ENCODE data around the gene CREB3. TPM values are rescaled to one million over a fixed set of nuclear protein-coding genes. Genes with fewer than 3 reads are reported as not detected.

CREB3 gene
- total and polyA plus RNA-seq, 2 of the 4 experiments (the other 2 are of a cell fraction) = 60.7 to 106 TPM

GRCh38 chr9:35746583-35746982, 14.1 kb downstream of the CREB3 start:
- Histone ChIP-seq H3K36me3 (ENCODE audit: control insufficient read depth, insufficient read depth, low read length) (peaks cover 35% of the 10 kb centered on the region), H3K9ac (ENCODE audit: low read depth, low read length) (peak overlapping the region; percentile 23; the same call in 1 of the 2 replicates), H2BK20ac (ENCODE audit: low read depth, low read length) (no peak overlapping the region), H3K27me3 (ENCODE audit: control insufficient read depth, insufficient read depth, low read length) (no peaks in the 10 kb centered on the region), H2BK120ac (ENCODE audit: low read depth, low read length) (no peak overlapping the region), H3K27ac (ENCODE audit: insufficient read depth, low read length) (no peak overlapping the region), H2AK9ac (replicated peaks; ENCODE audit: low read depth, low read length, poor library complexity) (no peak overlapping the region), H2AK5ac (ENCODE audit: low read depth, low read length) (no peak overlapping the region), H4K8ac (ENCODE audit: low read depth in 2 of 2, low read length in 2 of 2) (no peak overlapping the region), H3K4me3 (ENCODE audit: insufficient read depth, low read depth, low read length) (peak overlapping the region; percentile 98; the same call in 1 of the 2 replicates), H3K9me1 (ENCODE audit: insufficient read depth, low read length) (peaks cover 21% of the 10 kb centered on the region), H3K9me3 (ENCODE audit: control insufficient read depth, insufficient read depth, low read length) (no peaks in the 10 kb centered on the region), H3K23ac (ENCODE audit: low read depth, low read length) (no peak overlapping the region; the same call in 1 of the 2 replicates), H4K20me1 (ENCODE audit: insufficient read depth, low read length) (peaks cover 35% of the 10 kb centered on the region), H3K4me2 (ENCODE audit: low read depth, low read length) (peak overlapping the region; percentile 92), H3K14ac (replicated peaks; ENCODE audit: low read depth, low read length) (peak overlapping the region; percentile 61; the same call in 1 of the 2 replicates), H2BK5ac (ENCODE audit: low read depth, low read length, poor library complexity, severe bottlenecking) (no peak overlapping the region), H4K91ac (ENCODE audit: insufficient read depth, low read depth, low read length) (no peak overlapping the region), H3K4me1 (ENCODE audit: control insufficient read depth, insufficient read depth, low read length) (peaks cover 14% of the 10 kb centered on the region), H2AFZ (replicated peaks; ENCODE audit: low read length, poor library complexity) (no peak overlapping the region), H3K18ac (ENCODE audit: low read depth, low read length) (no peak overlapping the region), H3K56ac (ENCODE audit: extremely low read depth, insufficient read depth, low read length) (no peak overlapping the region), H2BK15ac (ENCODE audit: low read depth, low read length) (no peak overlapping the region), H3K79me1 (ENCODE audit: low read depth in 1 of 2, low read length in 2 of 2) (peaks cover 60 to 82% of the 10 kb centered on the region in 2 experiments), H4K5ac (ENCODE audit: low read depth, low read length) (no peak overlapping the region), H3K4ac (ENCODE audit: low read depth, low read length) (no peak overlapping the region)
- TF ChIP-seq POLR2A (IDR thresholded peaks at IDR 0.05; ENCODE audit: low read depth, low read length) (no peak), BHLHE40 (IDR thresholded peaks at IDR 0.05; ENCODE audit: low read depth, low read length) (no peak), RFX5 (IDR thresholded peaks at IDR 0.05; ENCODE audit: low read depth, low read length) (no peak), RCOR1 (IDR thresholded peaks at IDR 0.05; ENCODE audit: insufficient replicate concordance, low read length) (no peak)
- WGBS, 2 experiments (ENCODE audit: extremely low coverage in 2 of 2, insufficient read length in 1 of 2) = 80% methylated on average over 1 of the region's 3 CpGs; no CpG with 5 or more reads in 1 of the 2 experiments
- ChIA-PET CTCF (interaction anchor here (1.3 kb wide), 1 partner anchor 85 kb away, joined by 3 read pairs; no protein-coding TSS in a partner anchor), POLR2A (ENCODE audit: unreplicated experiment) (no interaction called here)
- BruUV-seq (replicated peaks) = no TSS peak
- DNase-seq (no peak), ATAC-seq (ENCODE audit: low read depth) (no peak)
- dilution Hi-C loops (cut with HindIII; ENCODE audit: low sequenced_read_pairs, unreplicated experiment) (no loop called here), in situ Hi-C loops (cut with MboI; ENCODE audit: low sequenced_read_pairs) (no loop called here), intact Hi-C loops (cut with micrococcal nuclease) (no loop called here)

Data from IMR-90 (cell line).